BE2C (cell line): ENCODE results near the gene RALGDS.
A peak's percentile ranks its signal among the peaks of the same experiment; 100 is the strongest.

Experiments
- DNase-seq: peaks from one replicate; pipeline ENCODE4 v3.0.0-alpha.2; 2020
- H3K27me3 ChIP-seq: fragments of 250-450 bp; sonication (Bioruptor Pico); 2 replicates; pipeline ENCODE4 v1.5.1; 2020; ENCODE audit warnings: mild to moderate bottlenecking
- H3K36me3 ChIP-seq: fragments of 250-450 bp; sonication (Bioruptor Pico); 2 replicates; pipeline ENCODE4 v1.5.1; 2020; ENCODE audit warnings: mild to moderate bottlenecking
- H3K4me1 ChIP-seq: fragments of 250-450 bp; sonication (Bioruptor Pico); 2 replicates; pipeline ENCODE4 v1.5.1; 2020
- H3K4me3 ChIP-seq: 2 replicates; pipeline ENCODE4 v1.5.1; 2011; ENCODE audit warnings: low read depth, low read length
- H3K9me3 ChIP-seq: fragments of 250-450 bp; sonication (Bioruptor Pico); 2 replicates; pipeline ENCODE4 v1.5.1; 2020
- TF ChIP-seq, protein P1 (sequence below): IDR thresholded peaks from 2 replicates; pipeline ENCODE4 v1.5.1; 2012; ENCODE audit warnings: mild to moderate bottlenecking, low read depth, low read length

RALGDS gene

DNA sequence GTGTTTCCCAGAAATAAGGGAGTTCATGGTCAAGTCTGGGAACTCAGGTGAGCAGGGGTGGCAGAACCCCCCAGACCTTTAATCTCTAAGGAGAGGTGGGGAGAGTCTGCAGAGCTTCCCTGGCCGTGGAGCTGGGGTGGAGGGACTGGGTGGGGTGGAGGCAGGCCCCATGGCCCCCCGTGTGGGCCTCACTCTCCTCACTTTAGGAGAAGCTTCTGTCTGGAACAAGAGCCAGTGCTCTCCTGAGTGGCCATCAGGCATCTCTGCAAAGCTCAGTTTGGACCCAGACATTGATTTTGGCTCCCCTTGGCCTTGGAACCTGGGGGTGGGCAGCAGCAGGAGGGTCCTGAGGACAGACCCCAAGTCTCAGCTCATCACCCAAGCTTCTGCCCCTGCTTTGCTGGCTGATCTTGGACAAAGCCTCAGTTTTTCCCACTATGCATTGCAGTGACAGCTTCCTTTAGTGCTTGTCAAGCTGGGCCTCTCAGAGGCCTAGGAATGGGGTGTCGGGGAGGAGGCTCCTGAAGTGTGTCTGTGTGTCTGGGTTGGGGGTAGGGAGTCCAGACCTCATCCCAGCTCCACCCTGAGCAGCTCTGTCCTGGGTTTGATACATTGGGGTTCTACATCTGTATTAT, 46.2 kb upstream of the RALGDS start:
- H3K36me3 ChIP-seq = no peaks in the 10 kb centered on the region
- no peaks in the 10 kb centered on the region for H3K27me3 ChIP-seq
- H3K4me1 ChIP-seq = no peaks in the 10 kb centered on the region
- no peak for DNase-seq
- no peak overlapping the region for H3K4me3 ChIP-seq
- TF ChIP-seq, protein P1, sequence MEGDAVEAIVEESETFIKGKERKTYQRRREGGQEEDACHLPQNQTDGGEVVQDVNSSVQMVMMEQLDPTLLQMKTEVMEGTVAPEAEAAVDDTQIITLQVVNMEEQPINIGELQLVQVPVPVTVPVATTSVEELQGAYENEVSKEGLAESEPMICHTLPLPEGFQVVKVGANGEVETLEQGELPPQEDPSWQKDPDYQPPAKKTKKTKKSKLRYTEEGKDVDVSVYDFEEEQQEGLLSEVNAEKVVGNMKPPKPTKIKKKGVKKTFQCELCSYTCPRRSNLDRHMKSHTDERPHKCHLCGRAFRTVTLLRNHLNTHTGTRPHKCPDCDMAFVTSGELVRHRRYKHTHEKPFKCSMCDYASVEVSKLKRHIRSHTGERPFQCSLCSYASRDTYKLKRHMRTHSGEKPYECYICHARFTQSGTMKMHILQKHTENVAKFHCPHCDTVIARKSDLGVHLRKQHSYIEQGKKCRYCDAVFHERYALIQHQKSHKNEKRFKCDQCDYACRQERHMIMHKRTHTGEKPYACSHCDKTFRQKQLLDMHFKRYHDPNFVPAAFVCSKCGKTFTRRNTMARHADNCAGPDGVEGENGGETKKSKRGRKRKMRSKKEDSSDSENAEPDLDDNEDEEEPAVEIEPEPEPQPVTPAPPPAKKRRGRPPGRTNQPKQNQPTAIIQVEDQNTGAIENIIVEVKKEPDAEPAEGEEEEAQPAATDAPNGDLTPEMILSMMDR = no peak
- no peaks in the 10 kb centered on the region for H3K9me3 ChIP-seq

DNA sequence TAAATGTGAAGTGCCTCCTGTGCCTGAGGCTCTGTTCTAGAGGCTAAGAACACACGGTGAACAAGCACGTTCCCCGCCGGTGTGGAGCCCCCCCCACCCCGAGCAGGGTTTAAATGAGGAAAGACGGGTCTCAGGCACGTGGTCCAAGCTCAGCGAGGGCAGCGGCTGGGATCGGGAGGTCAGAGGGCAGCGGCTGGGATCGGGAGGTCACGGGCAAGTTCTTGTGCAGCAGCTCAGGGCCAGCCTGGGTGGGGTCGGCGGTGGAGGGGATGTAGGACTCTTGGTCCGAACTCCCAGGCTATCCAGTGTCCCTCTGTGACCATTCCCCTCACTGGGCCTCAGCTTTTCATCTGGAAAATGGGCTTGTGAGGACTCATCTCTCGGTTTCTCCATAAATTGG, 45.4 kb upstream of the RALGDS start:
- H3K27me3 ChIP-seq = no peaks in the 10 kb centered on the region

DNA sequence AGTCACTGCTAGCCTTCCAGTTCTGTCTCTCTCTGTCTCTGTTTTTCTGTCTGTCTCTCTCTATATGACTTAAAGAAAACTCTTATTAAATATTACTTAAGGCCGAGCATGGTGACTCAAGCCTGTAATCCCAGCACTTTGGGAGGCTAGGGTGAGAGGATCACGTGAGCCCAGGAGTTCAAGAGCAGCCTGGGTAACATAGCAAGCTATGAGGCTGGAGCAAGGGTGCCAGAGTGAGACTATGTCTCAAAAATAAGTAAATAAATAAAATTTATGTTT, 44.4 kb upstream of the RALGDS start:
- Histone ChIP-seq H3K9me3 (no peaks in the 10 kb centered on the region), H3K36me3 (no peaks in the 10 kb centered on the region), H3K4me3 (no peak overlapping the region), H3K4me1 (no peaks in the 10 kb centered on the region), H3K27me3 (no peaks in the 10 kb centered on the region)
- TF ChIP-seq, protein P1 = no peak
- no peak for DNase-seq

More for the DNA sequence above, 45.4 kb upstream of the RALGDS start:
- Histone ChIP-seq H3K4me1 (no peaks in the 10 kb centered on the region), H3K4me3 (no peak overlapping the region), H3K9me3 (no peaks in the 10 kb centered on the region), H3K36me3 (no peaks in the 10 kb centered on the region)
- no peak for DNase-seq
- TF ChIP-seq, protein P1 = no peak

DNA sequence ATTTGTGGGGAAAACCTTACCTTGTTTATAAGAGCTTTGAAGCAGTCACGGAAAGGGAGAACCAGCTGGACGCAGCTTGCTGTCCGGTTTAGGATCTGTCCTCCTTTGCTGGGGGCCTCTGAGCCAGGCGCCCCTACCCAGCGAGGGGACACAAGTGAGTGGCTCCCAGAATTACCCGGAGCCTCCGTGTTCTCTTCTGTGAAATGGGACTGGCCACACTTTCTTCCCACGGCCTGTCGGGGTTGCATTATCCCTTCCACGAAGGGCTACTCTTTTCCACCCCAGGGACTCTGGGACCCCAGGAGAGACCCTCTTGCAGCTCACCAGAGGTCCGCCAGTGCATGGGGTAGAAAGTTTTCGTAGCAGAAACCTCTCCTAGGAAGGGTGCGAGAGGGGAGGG, 43.2 kb upstream of the RALGDS start:
- Histone ChIP-seq H3K9me3 (no peaks in the 10 kb centered on the region), H3K4me1 (no peaks in the 10 kb centered on the region), H3K27me3 (no peaks in the 10 kb centered on the region), H3K4me3 (peak overlapping the region; percentile 58), H3K36me3 (no peaks in the 10 kb centered on the region)
- TF ChIP-seq, protein P1 = no peak
- no peak for DNase-seq

DNA sequence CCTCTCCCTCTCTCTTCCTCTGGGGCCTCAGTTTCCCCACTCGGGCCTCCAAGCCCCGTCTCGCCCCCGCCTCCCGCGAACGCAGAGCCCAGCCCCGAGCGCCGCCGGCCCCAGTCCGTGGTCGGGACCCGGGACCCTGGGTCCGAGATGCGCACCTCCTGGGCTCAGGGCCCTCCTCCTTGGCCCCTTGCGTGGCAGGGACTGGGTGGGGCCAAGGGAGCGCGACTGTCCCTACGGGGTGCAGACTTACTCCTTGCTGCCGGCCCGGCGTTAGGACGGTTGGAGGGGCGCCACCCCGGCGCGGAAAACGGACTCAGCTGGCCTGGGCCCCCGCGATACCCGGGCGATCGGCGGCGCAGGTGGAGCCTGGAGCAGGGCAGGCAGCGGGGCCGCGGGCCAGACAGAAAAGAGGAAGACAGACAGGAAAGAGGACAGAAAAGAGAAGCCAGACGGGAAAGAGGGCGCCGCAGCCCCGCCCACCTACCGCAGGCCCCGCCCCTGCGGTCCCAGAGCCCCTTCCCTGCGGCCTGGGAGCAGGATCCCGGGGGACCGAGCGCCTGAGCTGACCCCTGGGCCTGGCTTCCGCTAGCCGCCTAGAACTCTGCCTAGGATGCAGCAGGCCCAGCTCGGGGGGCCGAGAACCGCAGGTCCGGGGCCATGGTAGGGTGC, 42.6 kb upstream of the RALGDS start, which contains the start of gene GBGT1:
TSS of gene GBGT1 (minus strand) at position 411 of the 669 bp plus-strand sequence. CDS start 1,502 bp downstream, outside the sequence.
- H3K9me3 ChIP-seq = no peaks in the 10 kb centered on the region
- TF ChIP-seq, protein P1 = no peak
- peak; percentile 84 for DNase-seq
- H3K4me1 ChIP-seq = no peaks in the 10 kb centered on the region
- H3K27me3 ChIP-seq = no peaks in the 10 kb centered on the region
- H3K4me3 ChIP-seq = peak within 1 kb of the TSS; percentile 58
- H3K36me3 ChIP-seq = no peaks in the 10 kb centered on the region

DNA sequence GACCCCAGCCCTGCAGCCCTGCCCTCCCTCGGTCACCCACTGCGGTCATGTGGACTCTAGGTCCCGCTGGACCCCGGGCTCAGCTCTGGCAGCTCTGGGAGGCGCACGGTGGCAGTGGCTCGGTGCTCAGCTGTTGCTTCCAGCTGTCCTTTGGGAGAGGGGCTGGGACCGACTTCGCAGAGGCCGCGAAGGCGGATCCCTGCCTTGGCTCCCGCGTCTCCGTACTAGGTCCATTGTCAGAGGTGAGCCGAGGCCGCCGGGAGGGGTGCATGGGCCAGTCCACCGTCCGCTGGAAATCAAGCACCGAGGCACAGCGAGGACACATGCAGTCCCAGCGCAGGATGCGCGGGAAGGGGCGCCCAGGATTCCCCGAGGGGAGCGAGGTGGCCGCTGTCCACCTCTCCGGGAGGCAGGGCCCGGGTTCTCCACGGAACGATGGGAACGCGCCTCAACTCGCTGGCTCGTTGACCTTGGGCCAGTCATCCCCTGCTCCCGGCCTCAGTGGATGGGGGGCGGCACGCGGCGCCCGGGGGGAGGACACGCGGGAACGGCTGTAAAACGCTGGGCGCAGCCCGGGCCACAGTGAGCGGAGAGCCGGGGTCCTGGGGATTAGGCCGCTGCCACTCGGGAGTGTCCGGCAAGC, 41.9 kb upstream of the RALGDS start:
- no peaks in the 10 kb centered on the region for H3K9me3 ChIP-seq
- H3K4me3 ChIP-seq = peak overlapping the region; percentile 58
- H3K4me1 ChIP-seq = no peaks in the 10 kb centered on the region
- TF ChIP-seq, protein P1 = no peak
- no peak for DNase-seq
- H3K36me3 ChIP-seq = no peaks in the 10 kb centered on the region
- no peaks in the 10 kb centered on the region for H3K27me3 ChIP-seq
